GM19395 (cell line): ENCODE results near the gene ITFG2.

Experiments
- ATAC-seq: cut with Tn5 transposase; IDR thresholded peaks from one replicate; pipeline ENCODE4 v1.9.1; 2021; ENCODE audit warnings: mild to moderate bottlenecking, moderate library complexity; ENCODE audit not compliant: unreplicated experiment

Gene ITFG2

GRCh38 chr12:2794736-2795289 is 17.7 kb upstream of the ITFG2 start, which contains the start of gene FKBP4:
Gene FKBP4 (plus strand): TSS chr12:2794970. CDS start chr12:2795140, 170 bp downstream.
- peak; percentile 79 for ATAC-seq

DNA sequence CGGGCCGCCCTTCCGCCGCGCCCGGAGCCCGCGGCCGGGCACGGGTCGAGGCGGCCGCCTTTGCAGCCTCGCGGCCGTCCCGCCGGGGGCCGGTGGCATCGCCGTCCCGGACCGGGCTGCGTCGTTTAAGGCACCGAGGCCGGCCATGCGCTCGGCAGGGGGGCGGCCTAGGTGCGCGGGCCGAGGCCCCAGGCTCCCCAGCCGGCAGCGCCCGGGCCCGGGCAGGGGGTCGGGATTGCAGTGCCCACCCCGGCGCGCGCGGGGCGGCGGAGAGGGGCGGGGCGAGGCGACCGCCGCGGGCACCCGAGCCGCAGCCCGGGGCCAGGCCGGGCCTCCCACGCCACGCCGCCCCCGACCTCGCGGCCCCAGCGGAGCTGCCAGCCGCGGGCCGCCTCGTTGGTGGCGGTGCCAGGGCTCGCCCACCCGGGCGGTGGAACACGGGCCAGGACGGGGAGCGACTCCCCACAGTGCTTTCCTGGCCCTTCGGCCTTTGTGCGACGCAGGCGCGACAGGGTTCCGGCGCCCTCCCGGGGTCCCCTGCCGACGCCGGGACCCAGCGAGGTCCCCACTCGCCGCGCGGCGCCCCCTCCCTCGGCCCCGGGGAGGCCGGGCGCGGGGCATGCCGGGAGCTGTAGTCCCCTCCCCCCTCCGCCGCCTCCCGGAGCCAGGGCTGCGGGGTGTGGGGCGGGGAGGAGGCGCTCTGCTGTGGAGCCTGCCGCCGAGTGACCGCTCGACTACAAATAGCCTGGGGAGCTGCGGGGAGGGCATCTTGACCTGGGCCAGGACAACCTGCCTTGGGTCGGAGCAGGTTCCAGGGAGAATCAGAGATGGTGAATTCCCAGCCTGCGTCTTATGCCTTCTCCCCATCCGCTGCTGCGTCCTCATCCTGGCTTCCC is 16.9 kb upstream of the ITFG2 start:
- peak; percentile 65 for ATAC-seq

DNA sequence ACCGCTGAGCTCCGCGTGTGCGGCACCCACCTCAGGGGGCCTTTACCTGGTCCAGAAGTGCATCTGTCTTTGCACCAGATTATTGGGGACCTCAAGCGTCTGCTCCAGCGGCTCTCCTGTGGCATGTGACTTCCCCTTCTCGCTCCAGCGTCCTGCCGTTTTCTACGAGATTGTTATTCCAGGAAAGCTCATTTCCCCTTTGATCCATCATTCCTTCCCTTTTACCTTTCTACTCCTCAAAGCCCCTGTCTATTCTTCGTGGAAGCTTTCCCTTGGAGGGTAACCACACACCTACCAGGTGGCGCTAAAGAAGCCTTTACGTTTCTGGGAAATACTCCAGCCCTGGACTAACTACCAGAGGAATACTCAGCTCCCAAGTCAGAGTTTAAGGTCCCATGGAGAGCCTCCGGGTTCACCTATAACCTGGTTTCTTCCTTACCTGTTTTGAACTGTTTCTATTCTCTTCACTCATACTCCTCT is 16.2 kb upstream of the ITFG2 start:
- no peak for ATAC-seq

GRCh38 chr12:2797721-2798418 is 14.6 kb upstream of the ITFG2 start:
- ATAC-seq = no peak

GRCh38 chr12:2800046-2800570 is 12.4 kb upstream of the ITFG2 start:
- no peak for ATAC-seq

DNA sequence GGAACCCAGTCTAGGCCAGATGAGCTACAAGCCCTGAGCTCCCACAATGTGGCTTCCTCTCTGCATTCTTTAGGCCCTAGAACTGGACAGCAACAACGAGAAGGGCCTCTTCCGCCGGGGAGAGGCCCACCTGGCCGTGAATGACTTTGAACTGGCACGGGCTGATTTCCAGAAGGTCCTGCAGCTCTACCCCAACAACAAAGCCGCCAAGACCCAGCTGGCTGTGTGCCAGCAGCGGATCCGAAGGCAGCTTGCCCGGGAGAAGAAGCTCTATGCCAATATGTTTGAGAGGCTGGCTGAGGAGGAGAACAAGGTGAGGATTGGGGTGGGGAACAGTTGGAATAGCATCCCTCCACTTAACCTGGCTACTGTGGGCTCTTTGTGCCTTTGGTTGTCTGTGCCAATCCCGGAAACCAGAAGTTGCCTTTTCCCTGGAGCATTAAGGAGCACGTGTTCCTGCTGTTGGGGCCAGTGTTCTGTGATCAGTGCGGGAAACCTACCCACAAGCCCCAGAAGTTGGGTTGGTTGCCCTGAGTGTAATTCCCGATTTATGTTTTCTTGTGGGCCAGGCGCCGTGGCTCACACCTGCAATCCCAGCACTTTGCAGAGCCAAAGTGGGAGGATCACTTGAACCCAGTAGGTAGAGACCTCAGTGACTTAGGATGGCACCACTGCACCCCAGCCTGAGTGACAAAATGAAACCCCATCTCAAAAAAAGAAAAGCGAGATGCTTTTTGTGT is 11.3 kb upstream of the ITFG2 start:
- ATAC-seq = no peak

- ATAC-seq = no peak
These were observed 8.7 kb upstream of the ITFG2 start for GRCh38 chr12:2803635-2804392.

DNA sequence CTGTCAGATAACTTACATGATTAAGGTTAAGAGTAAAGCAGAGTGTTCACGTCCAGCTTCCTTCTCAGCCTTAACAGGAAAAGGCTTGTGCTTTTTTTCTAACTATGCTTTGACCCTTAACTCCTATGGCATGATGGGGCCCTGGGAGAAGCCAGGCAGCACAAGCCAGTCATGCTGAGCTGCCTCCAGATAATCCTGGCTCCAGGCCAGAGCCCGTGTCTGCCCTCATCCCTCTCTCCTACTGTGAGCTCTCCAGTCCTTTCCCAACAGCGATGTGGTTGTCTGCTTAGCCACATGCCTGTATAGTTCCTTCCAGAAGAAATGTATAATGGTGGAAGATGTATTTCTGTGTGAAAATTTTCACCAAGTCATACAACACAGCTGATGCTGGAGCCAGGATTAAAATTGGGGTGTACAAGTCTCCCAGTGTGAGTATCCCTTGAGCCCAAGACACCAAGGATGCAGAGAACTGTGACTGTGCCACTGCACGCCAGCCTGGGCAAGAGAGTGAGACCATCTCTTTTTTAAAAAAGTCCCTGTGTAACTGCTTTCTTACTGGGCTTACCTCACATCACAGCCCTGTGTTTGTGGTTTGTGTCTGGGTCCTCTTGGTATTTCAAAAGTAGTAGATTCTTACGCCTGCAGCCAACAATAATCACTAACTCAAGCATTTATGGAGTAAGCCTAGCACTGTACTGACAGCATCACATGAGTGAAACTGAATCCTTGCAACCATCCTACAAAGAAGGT is 7.9 kb upstream of the ITFG2 start:
- ATAC-seq = no peak

GRCh38 chr12:2805143-2805520 is 7.3 kb upstream of the ITFG2 start:
- ATAC-seq = no peak

- no peak for ATAC-seq
These were observed 5.8 kb upstream of the ITFG2 start for GRCh38 chr12:2806700-2807099.

DNA sequence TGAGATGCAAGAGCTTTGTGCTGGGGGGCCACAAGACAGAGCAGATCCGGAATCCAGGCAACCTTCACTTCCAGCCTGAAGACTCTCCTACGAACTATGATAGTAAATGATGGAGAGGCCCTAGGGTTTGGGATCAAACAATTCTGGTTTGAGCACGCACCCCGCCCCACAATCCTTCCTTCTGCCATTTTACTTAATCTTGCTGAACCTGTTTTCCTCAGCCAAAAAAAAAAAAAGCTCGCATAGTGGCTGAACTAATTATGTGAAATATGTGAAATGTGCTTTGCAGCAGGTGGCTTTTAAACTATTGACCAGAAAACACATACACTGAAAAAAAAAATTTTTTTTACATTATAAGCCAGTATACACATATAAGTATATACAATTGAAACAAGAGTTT is 667 bp upstream of the ITFG2 start:
- no peak for ATAC-seq

DNA sequence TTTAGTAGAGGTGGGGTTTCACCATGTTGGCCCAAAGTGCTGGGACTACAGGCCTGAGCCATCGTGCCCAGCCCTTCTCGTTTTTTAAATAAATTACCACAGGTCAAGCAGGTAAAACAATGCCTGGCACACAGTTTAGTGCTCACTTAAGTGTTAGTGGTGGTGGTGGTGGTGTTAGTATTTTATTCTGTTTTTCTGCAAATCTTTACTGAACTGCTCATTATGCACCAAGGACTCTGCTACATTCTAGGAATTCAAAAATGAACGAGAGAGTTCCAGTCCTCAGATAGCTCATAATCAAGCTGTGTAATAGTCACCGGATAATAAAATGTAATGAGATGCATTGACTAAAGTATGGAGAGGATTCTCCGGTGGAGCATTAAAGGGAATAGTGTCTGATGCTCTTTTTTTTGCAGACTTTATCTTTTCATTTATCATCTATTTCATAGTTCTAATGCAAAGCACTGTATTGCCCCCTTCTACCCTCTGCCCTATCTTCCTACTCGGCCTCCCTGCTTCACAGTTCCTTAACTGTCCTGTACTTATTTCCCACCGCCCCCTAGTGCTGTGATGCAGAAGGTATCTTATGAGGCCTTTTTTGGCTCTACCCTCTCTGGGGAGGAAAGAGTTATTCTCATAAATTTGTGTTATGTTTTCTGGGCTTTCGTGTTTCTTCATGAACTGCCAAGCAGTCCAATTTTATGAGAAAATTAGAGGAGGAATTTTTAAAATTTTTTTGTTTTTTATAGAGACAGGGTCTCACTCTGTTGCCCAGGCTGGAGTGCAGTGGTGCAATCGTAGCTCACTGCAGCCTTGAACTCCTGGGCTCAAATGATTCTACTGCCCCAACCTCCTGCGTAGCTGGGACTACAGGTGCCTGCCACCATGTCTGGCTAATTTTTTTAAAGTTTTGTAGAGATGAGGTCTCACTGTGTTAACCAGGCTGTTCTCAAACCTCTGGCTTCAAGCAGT is 1.0 kb downstream of the ITFG2 start:
- peak; percentile 48 for ATAC-seq

GRCh38 chr12:2819810-2820209 is 7.3 kb downstream of the ITFG2 start:
- no peak for ATAC-seq

DNA sequence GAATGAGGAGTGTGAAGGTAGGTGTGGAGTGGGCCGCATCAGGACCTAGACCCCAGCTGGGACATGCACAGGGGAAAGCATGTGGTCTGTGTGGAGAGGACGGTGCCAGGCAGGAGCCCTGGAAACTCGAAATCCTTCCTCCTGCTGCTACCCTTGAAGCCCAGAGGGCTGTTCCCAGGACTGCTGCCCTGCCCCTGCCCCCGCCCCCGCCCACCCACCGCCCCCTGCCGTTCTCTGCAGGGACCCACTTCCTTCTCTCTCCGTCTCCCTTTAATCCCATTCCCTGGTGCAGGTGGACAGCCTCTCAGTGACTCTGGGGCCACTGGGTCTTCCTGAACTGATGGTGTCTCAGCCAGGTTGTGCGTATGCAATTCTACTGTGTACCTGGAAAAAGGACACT is 8.0 kb downstream of the ITFG2 start:
- no peak for ATAC-seq

- ATAC-seq = no peak
These were observed 11.0 kb downstream of the ITFG2 start for GRCh38 chr12:2823483-2823882.

DNA sequence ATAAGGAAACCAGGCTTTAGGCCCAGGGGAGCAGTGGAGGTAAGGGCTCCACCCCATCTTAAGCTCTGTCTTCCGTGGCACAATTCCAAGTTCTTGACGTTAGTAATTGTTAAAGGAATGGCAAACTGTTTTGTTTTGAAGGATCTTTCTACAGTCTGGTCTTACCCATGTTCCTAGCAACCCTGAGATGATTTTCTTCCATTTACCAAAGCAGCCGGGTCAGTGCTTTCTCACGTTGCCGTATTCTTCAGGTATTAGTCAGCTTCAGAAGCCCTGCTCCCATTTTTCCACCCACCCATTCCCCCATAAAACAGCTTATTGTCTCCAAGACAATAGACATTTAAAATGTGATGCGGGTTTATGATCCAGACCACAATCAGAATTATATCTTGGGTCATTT is 12.1 kb downstream of the ITFG2 start:
- no peak for ATAC-seq

DNA sequence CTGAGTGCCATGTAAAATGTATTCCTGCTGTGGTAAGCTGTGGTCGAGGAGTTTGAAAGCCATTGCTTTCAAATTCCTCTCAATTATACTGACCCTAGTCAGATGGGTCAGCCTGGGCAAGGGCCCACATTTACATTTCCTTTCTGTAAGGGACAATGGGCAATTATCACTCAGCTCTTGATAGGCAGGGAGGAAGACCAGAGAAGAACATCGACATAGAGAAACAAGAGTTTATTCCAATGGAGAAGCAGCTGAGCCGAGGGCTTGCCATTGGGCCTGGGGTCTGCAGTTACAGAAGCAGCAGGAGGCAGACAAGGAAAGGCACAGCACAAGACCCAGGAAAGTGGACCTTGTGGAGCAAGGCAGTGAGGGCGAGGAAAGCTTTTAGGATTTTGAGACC is 12.7 kb downstream of the ITFG2 start:
- no peak for ATAC-seq

DNA sequence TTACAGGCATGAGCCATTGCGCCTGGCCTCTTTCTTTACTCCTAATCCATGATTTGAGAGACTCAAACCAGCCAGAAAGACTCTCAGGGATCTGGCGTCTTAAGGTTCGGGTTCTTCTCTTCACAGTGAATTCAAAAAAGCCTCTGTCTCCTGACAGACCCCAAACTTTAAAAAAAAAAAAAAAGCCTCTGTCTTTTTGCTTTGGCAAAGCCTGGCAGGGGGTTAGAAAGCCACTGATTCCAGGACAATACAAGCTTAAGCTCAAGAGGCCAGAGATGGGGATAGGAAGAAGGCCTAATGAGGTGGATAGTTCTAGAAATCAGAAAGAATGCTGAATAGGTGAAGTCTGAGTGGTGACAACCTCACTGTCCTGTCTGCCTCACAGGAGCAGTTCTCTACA is 13.6 kb downstream of the ITFG2 start:
- ATAC-seq = no peak
